Posterior vena cava (tissue), 2 donors: ENCODE results near the gene CEP85L. TPM values are rescaled to one million over a fixed set of nuclear protein-coding genes. Genes with fewer than 3 reads are reported as not detected.
A peak's percentile ranks its signal among the peaks of the same experiment; 100 is the strongest.

ENCODE experiments used
- DNase-seq: peaks from one replicate; pipeline ENCODE4 v3.0.0-alpha.2; 2020; ENCODE audit warnings: low spot score
- intact Hi-C, 2 donors: fragments of 100-400 bp; cut with DNase I; formaldehyde crosslinking; loops; one replicate each; pipeline versions ENCODE4 v1.14.1 to v1.14.2; 2022 to 2023
- long read RNA-seq, 2 donors: library from polyadenylated mRNA; unstranded; transcript quantifications; one replicate each; pipeline ENCODE4 v2.0.0, GENCODE V29; 2020 to 2021
- total RNA-seq, 2 donors: library from RNA; stranded (reverse); fragmentation: NEBNext Ultra II Directional; extraction: Animal tissue kit (Norgen Biotek cat#: 25700); gene quantifications; one replicate each; pipeline ENCODE4 v1.2.1, GENCODE V29; 2021
- donor health status: DM: yes; HTN: yes; CAD: no.
- donor health status: DM: yes; HTN: yes; CAD: no.

CEP85L gene
- total RNA-seq, result 10 to 100 TPM; 14.0 to 15.4 TPM
- long read RNA-seq, donor 1, full-length matches to known transcripts, result 2 of 5 reads
- long read RNA-seq, donor 1, partial matches to known transcripts, result 2 of 5 reads
- long read RNA-seq, donor 1, other reads (novel, unspliced or antisense), result 1 of 5 reads
- long read RNA-seq, donor 2, full-length matches to known transcripts, result 1 of 39 reads
- long read RNA-seq, donor 2, partial matches to known transcripts, result 32 of 39 reads
- long read RNA-seq, donor 2, other reads (novel, unspliced or antisense), result 6 of 39 reads

DNA sequence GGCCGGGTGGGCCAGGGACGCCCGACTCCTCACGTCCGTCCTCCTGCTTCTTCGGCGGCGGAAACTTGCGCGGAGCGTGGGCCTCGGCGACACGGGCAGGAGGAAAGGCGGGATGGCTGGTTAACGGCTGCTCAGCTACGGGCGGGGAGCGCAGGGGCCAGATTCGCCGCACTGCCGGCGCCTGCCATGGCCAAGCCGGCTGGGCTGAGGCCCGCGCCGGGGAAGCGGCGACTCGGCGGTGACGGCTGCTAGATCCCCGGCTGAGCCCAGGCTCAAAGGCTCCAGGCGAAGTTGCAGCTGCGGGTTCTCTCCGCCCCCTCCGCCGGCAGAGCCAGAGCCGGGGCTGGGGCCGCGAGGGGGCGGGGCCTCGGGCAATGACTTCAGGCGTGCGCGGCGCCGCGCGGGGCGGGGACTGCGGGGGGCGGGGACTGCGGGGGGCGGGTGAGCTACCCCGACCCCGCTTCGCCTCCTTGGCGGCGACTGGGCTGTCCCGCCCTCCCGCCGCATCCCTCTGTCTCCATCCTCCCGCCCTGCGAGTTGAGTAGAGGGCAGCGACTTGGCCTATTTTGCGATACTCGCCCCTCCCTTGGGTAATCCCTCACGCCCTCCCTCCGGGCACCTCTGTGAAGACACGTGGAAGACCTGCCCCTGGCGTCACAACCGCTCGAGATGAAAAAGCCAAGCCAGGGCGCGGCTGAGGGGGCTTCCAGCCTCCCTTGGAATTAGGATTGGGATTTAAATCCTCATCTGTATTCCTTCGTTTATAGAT, at the start of gene CEP85L:
Gene CEP85L, minus strand, starts transcription at position 310 of the 769 bp plus-strand sequence. CDS start 322 bp downstream, outside the sequence.
- intact Hi-C loops, result loop anchor here in 1 of 2 donors (10.0 kb wide), 1 partner anchor 133 kb away; no protein-coding TSS in a partner anchor
- peak; percentile 96 for DNase-seq

DNA sequence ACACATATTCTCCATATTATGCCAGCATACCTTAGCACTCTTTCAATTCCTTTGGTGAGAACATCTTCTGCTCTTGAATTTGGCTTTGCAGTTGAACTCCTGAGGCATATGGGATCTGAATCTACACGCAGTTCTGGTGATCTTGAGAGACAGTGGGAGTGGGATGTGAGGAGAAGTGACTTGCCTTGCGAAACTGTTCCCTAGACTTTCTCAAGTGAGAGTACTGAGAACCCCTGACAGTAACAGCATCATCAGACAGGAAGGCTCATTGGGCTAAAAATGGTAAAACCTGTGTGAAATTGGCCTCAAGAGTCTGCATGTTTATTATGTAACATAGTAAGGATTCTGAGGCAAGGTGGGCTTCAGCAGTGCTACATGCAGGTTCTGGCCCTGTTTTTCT, 49.1 kb upstream of the CEP85L start:
- no peak for DNase-seq
- intact Hi-C loops, result no loop called here

DNA sequence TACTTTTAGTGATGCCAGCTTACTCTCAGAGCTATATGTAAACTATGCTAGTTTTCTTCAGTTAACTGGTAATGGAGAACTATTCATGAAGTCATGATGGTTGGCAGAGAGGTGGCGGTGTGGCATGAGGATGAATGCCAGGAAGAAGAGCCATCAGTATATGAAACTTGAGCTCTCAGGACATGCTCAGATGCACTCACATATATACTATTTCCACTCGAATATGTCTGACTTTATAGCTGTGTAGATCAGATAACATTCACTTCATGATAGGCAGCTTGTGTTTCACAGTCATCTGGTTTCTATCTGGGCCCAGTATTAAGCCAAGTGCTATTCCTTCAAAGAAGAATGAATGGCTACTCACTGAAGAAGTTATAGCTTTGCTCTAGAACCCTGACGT, 46.2 kb upstream of the CEP85L start:
- intact Hi-C loops, result no loop called here
- DNase-seq, result no peak

DNA sequence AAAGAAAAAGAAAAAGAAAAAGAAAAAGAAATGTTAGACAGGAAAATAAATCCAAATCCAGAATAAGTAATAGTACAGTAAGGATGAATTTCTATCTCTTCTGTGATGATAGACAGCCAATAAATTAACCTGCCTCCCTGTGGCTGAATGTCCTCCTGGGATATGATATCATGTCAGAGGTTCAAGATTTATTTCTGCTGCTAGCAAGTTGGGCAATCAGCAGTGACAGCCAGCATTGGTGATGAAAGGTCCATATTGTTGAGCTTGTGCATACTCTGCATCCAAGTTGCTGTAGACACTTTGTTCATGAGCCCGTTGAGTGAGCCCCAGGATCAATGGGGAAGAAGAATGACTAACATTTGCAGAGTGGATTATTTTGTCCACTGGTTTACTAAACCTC, 44.9 kb upstream of the CEP85L start:
- intact Hi-C loops, result no loop called here
- no peak for DNase-seq

DNA sequence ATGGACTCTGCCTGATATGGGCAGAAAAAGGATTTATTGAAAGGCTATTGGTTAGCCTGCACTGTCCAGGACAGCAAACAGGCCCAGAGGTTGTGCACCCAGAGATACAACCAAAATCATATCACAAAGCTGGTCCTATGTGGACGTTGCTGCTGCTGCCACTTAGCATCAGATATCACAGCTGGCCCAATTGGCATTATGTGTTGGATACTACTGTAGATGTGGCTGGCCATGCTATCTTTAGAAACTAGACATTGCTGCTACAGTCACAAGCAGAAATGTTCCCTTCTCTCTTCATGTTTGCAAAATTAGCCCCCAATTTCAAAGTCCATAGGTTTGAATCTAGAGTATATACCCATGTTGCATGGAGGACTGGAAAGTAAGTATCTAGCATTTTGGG, 42.2 kb upstream of the CEP85L start:
- intact Hi-C loops, result no loop called here
- no peak for DNase-seq

DNA sequence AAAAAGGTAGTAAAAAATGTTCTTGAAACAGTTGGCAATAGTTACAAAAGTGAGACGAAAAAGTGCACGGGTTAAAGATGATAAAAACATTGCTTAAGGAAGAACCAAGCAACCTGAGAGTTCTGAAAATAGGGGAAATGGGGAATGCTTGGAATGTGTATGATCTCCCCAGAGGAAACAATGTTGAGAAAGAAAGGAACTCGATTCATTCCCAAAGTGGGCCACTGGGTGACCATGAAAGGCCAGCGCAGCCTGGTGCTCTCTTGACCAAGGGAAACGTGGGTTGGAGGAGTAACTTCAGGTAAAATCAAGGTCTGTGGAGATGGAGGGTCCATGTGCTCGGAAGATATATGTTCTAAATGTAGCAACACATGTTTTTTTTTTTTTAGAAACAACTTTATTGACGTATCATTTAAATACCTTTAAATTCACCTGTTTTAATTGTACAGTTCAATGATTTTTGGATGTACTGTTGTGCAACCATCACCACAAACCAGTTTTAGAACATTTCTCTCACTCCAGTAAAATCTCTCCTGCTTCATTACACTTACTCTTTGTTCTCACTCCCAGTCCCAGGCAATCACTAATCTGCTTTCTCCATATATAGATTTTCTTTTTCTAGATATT, 34.5 kb upstream of the CEP85L start:
- intact Hi-C loops, result no loop called here
- no peak for DNase-seq

DNA sequence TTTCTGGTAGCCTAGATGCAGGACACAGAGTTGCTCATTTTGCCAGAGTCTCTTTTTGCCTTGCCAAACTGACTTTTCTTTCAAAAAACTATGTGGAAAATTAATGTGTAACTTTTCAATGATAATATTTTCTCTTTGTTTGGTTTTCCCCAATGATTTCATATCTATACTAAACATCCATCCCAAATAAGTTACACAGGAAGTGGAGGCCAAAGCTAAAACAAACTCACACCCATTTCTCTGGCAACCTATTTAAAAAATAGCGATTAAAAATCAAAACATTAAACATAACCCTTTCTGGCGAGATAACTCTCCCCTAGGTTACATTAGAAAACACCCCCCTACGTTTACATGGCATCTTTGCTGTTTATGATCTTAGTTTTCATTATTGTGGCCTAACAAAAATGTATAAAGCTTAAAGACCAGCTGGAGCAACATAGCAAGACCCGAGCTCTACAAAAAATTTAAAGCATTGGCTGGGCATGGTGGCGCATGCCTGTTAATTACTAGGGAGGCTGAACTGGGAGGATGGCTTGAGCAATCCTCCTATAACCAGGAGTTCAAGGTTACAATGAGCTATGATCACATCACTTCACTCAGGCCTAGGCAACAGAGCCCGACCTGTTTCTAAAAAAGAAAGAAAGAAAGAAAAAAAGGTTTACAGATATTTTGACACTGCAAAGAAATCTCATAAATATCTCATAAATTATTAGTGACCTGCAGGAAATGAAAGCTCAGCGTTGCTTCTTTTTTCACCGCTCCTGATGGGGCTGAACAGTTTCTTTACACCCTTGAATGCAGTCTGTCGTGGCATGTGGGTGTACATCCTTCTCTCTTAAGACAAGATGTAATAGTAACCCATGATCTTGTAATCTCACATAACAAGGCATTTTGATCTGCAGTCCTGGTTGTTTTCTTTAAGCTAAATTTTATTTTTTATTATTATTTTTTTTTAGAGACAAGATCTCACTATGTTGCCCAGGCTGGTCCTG, 32.8 kb upstream of the CEP85L start:
- intact Hi-C loops, result no loop called here
- no peak for DNase-seq

DNA sequence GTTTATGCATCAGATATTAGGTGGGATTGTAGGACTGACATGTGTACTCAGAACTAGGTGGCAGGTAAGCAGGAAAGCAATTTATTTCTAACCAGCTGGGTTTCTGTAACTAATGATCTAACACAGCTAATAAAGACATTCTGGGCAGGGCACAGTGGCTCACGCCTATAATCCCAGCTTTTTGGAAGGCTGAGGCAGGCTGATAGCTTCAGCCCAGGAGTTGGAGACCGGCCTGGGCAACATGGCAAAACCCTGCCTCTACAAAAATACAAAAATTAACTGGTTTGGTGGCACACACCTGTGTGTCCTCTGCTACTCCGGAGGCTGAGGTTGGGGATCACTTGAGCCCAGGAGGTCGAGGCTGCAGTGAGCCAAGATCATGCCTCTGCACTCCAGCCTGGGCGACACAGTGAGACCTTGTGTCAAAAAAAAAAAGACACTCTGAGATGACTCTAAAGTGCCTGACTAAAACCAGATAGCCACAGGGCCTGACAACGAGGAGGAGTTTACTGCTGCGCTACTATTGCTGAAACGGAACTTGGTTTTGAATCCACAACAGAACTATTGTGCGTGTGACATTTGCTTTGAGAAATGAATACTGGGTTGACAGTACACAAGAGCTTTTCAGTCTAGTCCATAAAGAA, 29.2 kb upstream of the CEP85L start:
- intact Hi-C loops, result no loop called here
- peak; percentile 46 for DNase-seq

DNA sequence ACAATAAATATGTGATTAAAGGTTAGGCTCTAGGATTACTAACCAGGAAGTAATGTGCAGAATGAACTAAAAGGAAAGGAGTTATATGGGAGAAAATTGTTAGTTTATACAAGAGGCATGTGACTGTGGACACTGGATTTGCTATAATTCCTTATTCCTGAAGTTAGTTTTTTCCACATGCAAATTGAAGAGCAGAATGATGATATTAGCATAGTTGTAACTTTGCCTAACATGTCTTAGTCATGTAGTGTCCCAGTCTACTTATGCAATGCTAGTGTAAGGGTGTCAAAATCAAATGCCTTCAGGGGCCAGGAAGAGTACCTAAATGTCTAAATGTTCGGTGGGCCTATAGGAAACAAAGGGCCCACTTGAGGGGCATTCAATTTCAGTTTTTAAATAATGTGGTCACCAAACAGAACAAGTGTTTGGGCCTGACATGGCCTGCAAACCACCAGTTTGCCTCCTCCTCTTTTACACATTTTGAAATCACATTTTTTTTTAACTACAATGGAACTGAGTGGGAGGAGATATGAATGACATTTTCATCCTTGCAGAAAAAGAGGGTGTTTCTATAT, 28.0 kb upstream of the CEP85L start:
- intact Hi-C loops, result no loop called here

DNA sequence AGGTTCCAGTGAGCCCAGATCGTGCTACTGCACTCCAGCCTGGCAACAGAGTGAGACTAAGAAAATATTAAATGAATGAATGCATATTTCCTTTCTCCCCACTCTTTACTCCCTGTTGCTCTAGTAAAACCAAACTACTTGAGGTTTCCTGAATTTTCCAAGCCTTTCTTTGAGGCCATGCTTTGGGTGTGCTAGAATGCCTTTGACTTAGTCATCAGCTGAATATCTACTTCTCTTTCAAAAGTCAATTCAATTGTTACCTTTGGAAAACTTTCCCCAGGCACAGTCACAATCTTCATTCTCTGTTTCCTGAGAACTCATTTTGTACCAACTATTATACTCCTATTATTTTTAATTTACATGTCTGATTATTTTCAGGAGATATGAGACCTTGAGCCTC, 27.5 kb upstream of the CEP85L start:
- intact Hi-C loops, result no loop called here
- no peak for DNase-seq

More for the DNA sequence above, 28.0 kb upstream of the CEP85L start:
- no peak for DNase-seq

DNA sequence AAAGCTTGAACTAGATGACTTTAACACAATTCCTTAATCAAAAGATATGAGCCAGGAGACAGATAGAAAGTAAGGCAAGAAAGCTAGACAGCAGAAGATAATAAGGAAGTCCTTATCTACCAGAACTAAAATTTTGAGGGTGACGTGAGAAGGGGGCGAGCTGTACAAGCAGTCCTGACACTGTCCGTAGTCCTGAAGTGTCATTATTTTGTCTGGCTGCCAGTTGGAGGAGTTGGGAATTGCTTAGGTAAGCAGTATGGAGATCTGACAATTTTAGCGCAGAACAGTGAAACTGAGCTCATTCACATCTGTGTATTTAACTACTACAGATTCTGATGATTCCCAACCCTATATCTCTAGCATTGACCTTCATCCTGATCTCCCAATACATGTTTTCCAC, 25.8 kb upstream of the CEP85L start:
- intact Hi-C loops, result no loop called here
- DNase-seq, result no peak

DNA sequence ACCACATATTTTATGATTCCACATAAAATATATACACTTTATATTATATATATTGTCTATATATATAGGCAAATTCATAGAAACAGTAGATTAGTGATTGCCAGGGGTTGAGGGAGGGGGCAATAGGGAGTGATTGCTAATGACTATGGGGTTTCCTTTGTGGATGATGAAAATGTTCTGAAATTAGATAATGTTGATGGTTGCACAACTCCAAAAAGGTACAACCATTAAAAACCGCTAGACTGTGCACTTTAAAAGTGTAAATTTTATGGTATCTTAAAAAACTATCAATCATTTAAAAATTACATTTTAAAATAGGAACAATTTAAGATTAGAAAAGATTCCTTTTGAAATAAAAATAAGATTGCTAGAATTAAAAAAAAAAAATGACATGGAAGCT, 23.8 kb upstream of the CEP85L start:
- intact Hi-C loops, result no loop called here
- DNase-seq, result no peak

DNA sequence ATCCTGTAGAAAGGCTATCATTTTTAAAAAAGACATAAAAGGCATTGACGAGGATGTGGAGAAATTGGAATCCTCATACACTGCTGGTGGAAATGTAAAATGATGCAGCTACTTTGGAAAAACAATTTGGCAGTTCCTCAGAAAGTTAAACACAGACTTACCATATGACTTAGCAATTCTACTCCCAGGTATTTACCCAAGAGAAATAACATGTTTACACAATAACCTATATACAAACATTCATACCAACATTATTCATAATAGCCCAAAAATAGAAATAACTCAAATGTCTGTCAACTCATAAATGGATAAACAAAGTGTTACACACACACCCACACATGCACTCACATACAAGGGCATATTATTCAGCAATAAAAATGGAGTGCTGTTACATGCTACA, 23.4 kb upstream of the CEP85L start:
- DNase-seq, result no peak
- intact Hi-C loops, result no loop called here

DNA sequence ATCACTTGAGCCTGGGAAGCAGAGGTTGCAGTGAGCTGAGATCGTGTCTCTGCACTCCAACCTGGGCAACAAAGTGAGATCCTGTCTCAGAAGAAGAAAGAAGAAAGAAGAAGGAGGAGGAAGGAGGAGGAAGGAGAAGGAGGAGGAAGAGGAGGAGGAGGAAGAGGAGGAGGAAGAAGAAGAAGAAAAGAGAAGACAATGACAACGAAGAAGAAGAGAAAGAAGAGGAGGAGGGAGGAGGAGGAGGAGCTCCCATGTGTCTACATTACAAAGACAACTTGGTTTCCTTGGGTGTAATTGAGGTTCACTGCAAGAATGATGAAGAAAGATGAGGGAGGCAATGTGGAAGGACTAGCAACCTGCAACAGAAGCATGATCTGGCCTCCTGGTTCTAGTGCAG, 21.3 kb upstream of the CEP85L start:
- DNase-seq, result no peak
- intact Hi-C loops, result no loop called here

DNA sequence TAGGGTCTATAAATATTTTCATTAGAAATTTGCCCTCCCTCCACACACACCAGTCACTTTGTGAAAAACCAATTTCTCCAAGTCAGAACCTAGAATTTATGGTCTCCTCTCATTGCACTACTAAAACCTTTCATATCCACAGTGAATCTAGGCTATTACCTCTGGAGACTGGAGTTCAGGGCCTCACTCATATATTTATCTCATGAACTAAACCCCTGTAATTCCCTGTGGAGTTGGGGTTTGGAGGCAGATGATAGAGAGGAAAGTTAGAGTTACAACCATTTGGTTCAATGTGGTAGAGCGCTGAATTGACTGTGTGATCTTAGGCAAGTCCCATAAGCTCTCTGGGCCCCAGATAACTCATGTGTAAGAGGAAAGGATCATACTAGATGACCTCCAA, 18.2 kb upstream of the CEP85L start:
- intact Hi-C loops, result no loop called here
- DNase-seq, result no peak

DNA sequence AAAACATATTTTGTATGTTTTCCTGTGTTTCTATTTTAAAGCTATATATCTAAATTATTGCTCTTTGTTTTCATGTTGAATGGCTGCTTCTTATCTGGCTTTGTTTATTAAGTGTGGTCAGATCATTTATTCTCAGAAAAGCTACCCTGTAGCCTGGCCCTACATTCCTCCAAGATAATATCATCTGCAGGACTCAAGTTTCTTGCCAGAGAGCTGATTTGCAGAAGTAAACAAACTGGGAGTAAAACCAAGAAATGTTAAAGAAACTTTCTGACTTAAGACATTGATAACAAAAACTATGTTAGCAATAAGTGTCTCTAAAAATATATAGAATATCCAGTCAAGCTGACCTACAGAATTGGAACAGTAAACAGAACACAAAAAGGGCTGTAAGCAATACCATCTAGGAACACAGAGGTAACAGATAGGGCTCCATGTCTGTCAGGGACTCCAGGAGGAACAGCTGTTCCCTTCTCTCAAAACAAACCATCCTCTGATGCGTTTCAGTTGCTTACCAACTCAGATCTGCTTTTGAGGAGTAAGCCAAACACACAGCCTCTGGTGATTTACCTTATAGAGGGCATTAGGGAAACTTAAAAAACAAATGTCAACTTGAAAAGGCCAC, 17.5 kb upstream of the CEP85L start:
- no peak for DNase-seq
- intact Hi-C loops, result no loop called here

DNA sequence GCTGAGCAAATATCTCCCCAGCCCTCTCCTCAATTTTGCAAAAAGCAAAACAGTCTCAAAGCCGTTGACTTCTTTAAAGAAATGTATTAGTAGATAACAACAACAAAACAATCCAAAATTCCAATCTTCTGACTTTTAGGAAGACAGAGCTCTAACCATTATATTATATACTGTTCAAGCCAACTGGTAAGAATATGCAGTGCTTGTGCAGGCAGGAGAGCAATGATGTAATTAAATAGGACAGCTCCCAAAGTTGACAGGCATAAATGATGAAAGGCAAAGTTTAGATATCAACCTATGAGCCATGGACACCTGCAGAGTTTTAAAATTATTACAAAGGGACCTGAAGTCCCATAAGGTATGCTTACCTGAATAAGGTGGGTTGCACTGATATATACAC, 16.6 kb upstream of the CEP85L start:
- DNase-seq, result no peak
- intact Hi-C loops, result no loop called here

DNA sequence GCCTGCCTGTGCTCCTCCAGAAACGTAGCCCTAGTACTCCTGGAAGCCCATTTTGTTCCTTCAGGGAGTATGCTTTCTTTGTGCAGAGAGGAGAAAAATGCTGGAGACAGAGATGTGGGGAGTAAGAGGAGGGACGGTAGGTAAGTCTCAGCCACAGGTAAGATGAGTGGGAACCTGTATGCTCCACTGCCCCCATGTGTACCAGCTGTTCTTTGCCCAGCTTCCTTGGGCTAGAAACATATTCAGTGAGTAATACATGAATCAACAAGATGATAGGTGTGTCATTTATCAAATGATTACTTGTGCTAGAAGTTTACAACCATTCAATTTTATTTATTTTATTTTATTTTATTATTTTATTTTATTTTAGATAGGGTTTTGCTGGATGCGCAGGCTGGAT, 13.6 kb upstream of the CEP85L start:
- intact Hi-C loops, result no loop called here
- DNase-seq, result no peak
